ENCODE data around the gene REEP6. TPM values are rescaled to one million over a fixed set of nuclear protein-coding genes. Genes with fewer than 3 reads are reported as not detected.

The REEP6 gene
- total and polyA plus RNA-seq, 2 of the 4 experiments (the other 2 are of a cell fraction) = 1.3 to 2.2 TPM

GRCh38 chr19:1486720-1487575 is 4.0 kb upstream of the REEP6 start:
- BruUV-seq (replicated peaks) = no TSS peak
- Histone ChIP-seq H2BK5ac (ENCODE audit: low read depth, low read length, poor library complexity, severe bottlenecking) (no peak overlapping the region), H3K4ac (ENCODE audit: low read depth, low read length) (no peak overlapping the region), H3K27ac (ENCODE audit: insufficient read depth, low read length) (no peak overlapping the region), H3K14ac (replicated peaks; ENCODE audit: low read depth, low read length) (no peak overlapping the region), H4K20me1 (ENCODE audit: insufficient read depth, low read length) (peaks cover 3% of the 10 kb centered on the region; the same call in 1 of the 2 replicates), H3K4me3 (ENCODE audit: insufficient read depth, low read depth, low read length) (no peak overlapping the region), H2AK5ac (ENCODE audit: low read depth, low read length) (no peak overlapping the region), H3K79me1 (ENCODE audit: low read depth in 1 of 2, low read length in 2 of 2) (no peaks in the 10 kb centered on the region), H2BK120ac (ENCODE audit: low read depth, low read length) (no peak overlapping the region), H2AK9ac (replicated peaks; ENCODE audit: low read depth, low read length, poor library complexity) (no peak overlapping the region), H4K91ac (ENCODE audit: insufficient read depth, low read depth, low read length) (no peak overlapping the region), H3K9ac (ENCODE audit: low read depth, low read length) (no peak overlapping the region), H3K27me3 (ENCODE audit: control insufficient read depth, insufficient read depth, low read length) (peaks cover 5% of the 10 kb centered on the region; the same call in 1 of the 2 replicates), H3K9me1 (ENCODE audit: insufficient read depth, low read length) (no peaks in the 10 kb centered on the region), H2BK20ac (ENCODE audit: low read depth, low read length) (no peak overlapping the region), H4K8ac (ENCODE audit: low read depth in 2 of 2, low read length in 2 of 2) (no peak overlapping the region), H3K4me2 (ENCODE audit: low read depth, low read length) (no peak overlapping the region), H3K9me3 (ENCODE audit: control insufficient read depth, insufficient read depth, low read length) (no peaks in the 10 kb centered on the region), H3K56ac (ENCODE audit: extremely low read depth, insufficient read depth, low read length) (no peak overlapping the region), H2AFZ (replicated peaks; ENCODE audit: low read length, poor library complexity) (no peak overlapping the region), H2BK15ac (ENCODE audit: low read depth, low read length) (no peak overlapping the region), H3K23ac (ENCODE audit: low read depth, low read length) (no peak overlapping the region), H4K5ac (ENCODE audit: low read depth, low read length) (no peak overlapping the region), H3K4me1 (ENCODE audit: control insufficient read depth, insufficient read depth, low read length) (peaks cover 9% of the 10 kb centered on the region), H3K36me3 (ENCODE audit: control insufficient read depth, insufficient read depth, low read length) (no peaks in the 10 kb centered on the region), H3K18ac (ENCODE audit: low read depth, low read length) (no peak overlapping the region)
- intact Hi-C loops (cut with micrococcal nuclease) = no loop called here
- CTCF ChIA-PET = no interaction called here
- ATAC-seq (ENCODE audit: low read depth) = no peak
- POLR2A ChIA-PET (ENCODE audit: unreplicated experiment) = interaction anchor here (0.6 kb wide), 1 partner anchor 253 kb away, joined by 3 read pairs; no protein-coding TSS in a partner anchor
- in situ Hi-C loops (cut with MboI; ENCODE audit: low sequenced_read_pairs) = no loop called here
- WGBS, 2 experiments (ENCODE audit: extremely low coverage in 2 of 2, insufficient read length in 1 of 2) = 90% methylated on average over 36 of the region's 56 CpGs; no CpG with 5 or more reads in 1 of the 2 experiments
- DNase-seq = no peak
- dilution Hi-C loops (cut with HindIII; ENCODE audit: low sequenced_read_pairs, unreplicated experiment) = no loop called here
- TF ChIP-seq RFX5 (IDR thresholded peaks at IDR 0.05; ENCODE audit: low read depth, low read length) = no peak
- no peak for TF ChIP-seq RAD21 (IDR thresholded peaks at IDR 0.05; ENCODE audit: low read length)
- no peak for TF ChIP-seq CTCF (conservative IDR thresholded peaks at IDR 0.05; ENCODE audit: low read depth, low read length)
- TF ChIP-seq CEBPB (IDR thresholded peaks at IDR 0.05; ENCODE audit: low read depth, low read length) = no peak
